NCI-H510A (cell line): ENCODE results near the gene PPP2R1B.
"Not testable (repeated sequence)": the region's sequence is repeated elsewhere in the genome, so short reads cannot be mapped to it uniquely, and the experiment has no call there.

Source experiments
- DNase-seq: peaks from one replicate; lab custom pipeline; 2025; lab: John Stamatoyannopoulos, UW

PPP2R1B gene

GRCh38 chr11:111782109-111782741 lies 16.0 kb upstream of the PPP2R1B start:
- DNase-seq: no peak

- DNase-seq: no peak
Observed at GRCh38 chr11:111779118-111779517, 12.9 kb upstream of the PPP2R1B start.

- DNase-seq: no peak
Observed at GRCh38 chr11:111778047-111778558, 11.9 kb upstream of the PPP2R1B start.

- DNase-seq: no peak
Observed at GRCh38 chr11:111777094-111778046, 11.2 kb upstream of the PPP2R1B start.

- no peak for DNase-seq
Observed at GRCh38 chr11:111776398-111777093, 10.4 kb upstream of the PPP2R1B start.

- DNase-seq: no peak
Observed at GRCh38 chr11:111774955-111775710, 8.9 kb upstream of the PPP2R1B start.

- DNase-seq: no peak
Observed at GRCh38 chr11:111772535-111772934, 6.3 kb upstream of the PPP2R1B start.

- not testable (repeated sequence) for DNase-seq
Observed at GRCh38 chr11:111771205-111771604, 5.0 kb upstream of the PPP2R1B start.

GRCh38 chr11:111770581-111771134 lies 4.5 kb upstream of the PPP2R1B start:
- no peak for DNase-seq

GRCh38 chr11:111766834-111767142 lies 599 bp upstream of the PPP2R1B start:
- DNase-seq: no peak

- DNase-seq: no peak
Observed at GRCh38 chr11:111765320-111765983, 737 bp downstream of the PPP2R1B start.

GRCh38 chr11:111764621-111765020 lies 1.6 kb downstream of the PPP2R1B start:
- DNase-seq: no peak

GRCh38 chr11:111762981-111763643 lies 3.1 kb downstream of the PPP2R1B start:
- no peak for DNase-seq

GRCh38 chr11:111762526-111762925 lies 3.7 kb downstream of the PPP2R1B start:
- DNase-seq: no peak

- no peak for DNase-seq
Observed at GRCh38 chr11:111761036-111761435, 5.2 kb downstream of the PPP2R1B start.

GRCh38 chr11:111759778-111760407 lies 6.3 kb downstream of the PPP2R1B start:
- DNase-seq: no peak

GRCh38 chr11:111759376-111759775 lies 6.8 kb downstream of the PPP2R1B start:
- DNase-seq: no peak

- no peak for DNase-seq
Observed at GRCh38 chr11:111756097-111756496, 10.1 kb downstream of the PPP2R1B start.

- DNase-seq: no peak
Observed at GRCh38 chr11:111749646-111750045, 16.5 kb downstream of the PPP2R1B start.
